ENCODE results near the gene GAPDHS.

Gene GAPDHS

GRCh38 chr19:35561436-35561835, 28.2 kb downstream of the GAPDHS start:
- Histone ChIP-seq H3K36me3 (ENCODE audit: insufficient read depth, low read length) (no peaks in the 10 kb centered on the region), H3K9ac (ENCODE audit: low read depth, low read length) (no peak overlapping the region), H3K9me3 (ENCODE audit: control insufficient read depth, insufficient read depth, low read length) (no peaks in the 10 kb centered on the region), H3K4me1 (ENCODE audit: insufficient read depth, low read length) (no peaks in the 10 kb centered on the region)

DNA sequence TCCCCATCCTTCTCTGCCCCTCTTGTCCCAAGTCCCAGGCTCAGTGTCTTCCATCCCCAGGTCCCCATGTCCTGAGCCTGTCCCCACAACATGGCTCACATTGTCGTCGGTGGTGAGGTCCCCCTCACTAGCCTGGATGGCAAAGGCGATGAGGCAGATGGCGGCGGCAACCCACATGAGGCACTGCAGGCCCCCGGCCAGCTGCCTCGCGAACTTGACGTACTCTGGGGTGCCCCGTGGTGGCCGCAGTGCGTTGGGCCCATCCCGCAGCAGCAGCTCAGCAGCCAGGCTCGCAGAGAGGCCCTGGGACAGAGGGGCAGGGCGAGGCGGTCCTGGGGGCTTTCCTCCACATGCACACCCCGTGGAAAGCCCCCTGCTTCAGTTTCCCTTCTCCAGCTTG, 29.1 kb downstream of the GAPDHS start:
- Histone ChIP-seq H3K9ac (ENCODE audit: low read depth, low read length) (no peak overlapping the region), H3K9me3 (ENCODE audit: control insufficient read depth, insufficient read depth, low read length) (no peaks in the 10 kb centered on the region), H3K36me3 (ENCODE audit: insufficient read depth, low read length) (no peaks in the 10 kb centered on the region), H3K4me1 (ENCODE audit: insufficient read depth, low read length) (no peaks in the 10 kb centered on the region)

DNA sequence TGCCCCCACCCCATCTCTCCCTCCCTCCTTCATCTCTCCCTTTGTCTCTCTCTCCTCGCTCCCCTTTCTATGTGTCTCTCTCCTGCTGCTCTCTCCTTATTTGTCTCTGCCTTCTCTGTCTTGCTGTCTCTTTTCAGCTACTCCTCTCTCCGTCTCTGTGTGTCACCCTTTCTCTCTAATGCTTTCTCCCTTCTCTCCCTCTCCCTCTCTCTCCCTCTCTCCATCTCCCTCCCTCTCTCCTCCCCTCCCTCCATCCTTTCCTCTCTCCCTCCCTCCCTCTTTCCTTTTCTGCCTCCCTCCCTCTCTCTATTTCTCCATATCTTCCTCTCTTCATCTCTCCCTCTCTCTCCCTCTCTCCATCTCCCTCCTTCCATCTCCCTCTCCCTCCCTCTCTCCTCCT, 29.5 kb downstream of the GAPDHS start:
- no peak overlapping the region for H3K9ac ChIP-seq (ENCODE audit: low read depth, low read length)
- no peaks in the 10 kb centered on the region for H3K4me1 ChIP-seq (ENCODE audit: insufficient read depth, low read length)

GRCh38 chr19:35563207-35563829, 30.1 kb downstream of the GAPDHS start, which contains the start of gene ATP4A:
ATP4A (minus strand) TSS chr19:35563658; CDS start chr19:35563629, 29 bp downstream.
- H3K9me3 ChIP-seq (ENCODE audit: control insufficient read depth, insufficient read depth, low read length): no peaks in the 10 kb centered on the region
- no peaks in the 10 kb centered on the region for H3K4me1 ChIP-seq (ENCODE audit: insufficient read depth, low read length)
- H3K36me3 ChIP-seq (ENCODE audit: insufficient read depth, low read length): no peaks in the 10 kb centered on the region
- H3K9ac ChIP-seq (ENCODE audit: low read depth, low read length): no peak within 1 kb of the TSS

More for the DNA sequence above, 29.5 kb downstream of the GAPDHS start:
- Histone ChIP-seq H3K36me3 (ENCODE audit: insufficient read depth, low read length) (no peaks in the 10 kb centered on the region), H3K9me3 (ENCODE audit: control insufficient read depth, insufficient read depth, low read length) (no peaks in the 10 kb centered on the region)

GRCh38 chr19:35565016-35565856, 32.0 kb downstream of the GAPDHS start:
- H3K9ac ChIP-seq (ENCODE audit: low read depth, low read length): no peak overlapping the region

GRCh38 chr19:35566738-35567137, 33.5 kb downstream of the GAPDHS start:
- no peaks in the 10 kb centered on the region for H3K4me1 ChIP-seq (ENCODE audit: insufficient read depth, low read length)
- no peaks in the 10 kb centered on the region for H3K9me3 ChIP-seq (ENCODE audit: control insufficient read depth, insufficient read depth, low read length)
- H3K36me3 ChIP-seq (ENCODE audit: insufficient read depth, low read length): no peaks in the 10 kb centered on the region
- H3K9ac ChIP-seq (ENCODE audit: low read depth, low read length): no peak overlapping the region

More at GRCh38 chr19:35565016-35565856, 32.0 kb downstream of the GAPDHS start:
- no peaks in the 10 kb centered on the region for H3K36me3 ChIP-seq (ENCODE audit: insufficient read depth, low read length)
- H3K4me1 ChIP-seq (ENCODE audit: insufficient read depth, low read length): no peaks in the 10 kb centered on the region
- H3K9me3 ChIP-seq (ENCODE audit: control insufficient read depth, insufficient read depth, low read length): no peaks in the 10 kb centered on the region

DNA sequence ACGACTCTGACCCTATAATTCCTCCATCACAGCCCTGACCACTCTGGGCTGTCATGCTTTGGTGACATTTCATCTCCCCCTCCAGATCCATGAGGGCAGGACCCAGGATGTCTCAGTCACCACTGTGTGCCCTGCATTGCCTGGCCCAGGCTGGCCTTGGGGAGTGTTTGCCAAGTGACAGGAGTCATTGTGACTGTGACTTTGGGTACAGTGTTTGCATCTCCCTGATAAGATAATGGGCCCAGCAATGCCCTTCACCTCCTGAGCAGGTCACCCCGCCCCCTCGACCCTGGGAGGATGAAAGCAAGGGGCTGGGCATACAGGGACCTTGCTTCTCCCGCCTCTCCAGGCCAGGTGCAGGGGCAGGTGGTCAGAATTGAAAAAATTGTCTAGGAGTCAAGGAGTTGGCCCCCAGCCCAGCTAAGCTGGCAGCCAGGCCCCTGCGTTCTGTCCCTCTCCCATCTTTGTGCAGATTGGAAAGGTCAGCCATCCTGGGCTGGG, 36.1 kb downstream of the GAPDHS start:
- Histone ChIP-seq H3K4me1 (ENCODE audit: insufficient read depth, low read length) (no peaks in the 10 kb centered on the region), H3K9me3 (ENCODE audit: control insufficient read depth, insufficient read depth, low read length) (no peaks in the 10 kb centered on the region), H3K9ac (ENCODE audit: low read depth, low read length) (no peak overlapping the region), H3K36me3 (ENCODE audit: insufficient read depth, low read length) (no peaks in the 10 kb centered on the region)

GRCh38 chr19:35571406-35571965, 38.2 kb downstream of the GAPDHS start:
- no peak overlapping the region for H3K9ac ChIP-seq (ENCODE audit: low read depth, low read length)
- no peaks in the 10 kb centered on the region for H3K4me1 ChIP-seq (ENCODE audit: insufficient read depth, low read length)
- no peaks in the 10 kb centered on the region for H3K36me3 ChIP-seq (ENCODE audit: insufficient read depth, low read length)
- H3K9me3 ChIP-seq (ENCODE audit: control insufficient read depth, insufficient read depth, low read length): peaks cover 2% of the 10 kb centered on the region; the same call in 1 of the 2 replicates

GRCh38 chr19:35577918-35578317, 44.7 kb downstream of the GAPDHS start:
- Histone ChIP-seq H3K4me1 (ENCODE audit: insufficient read depth, low read length) (no peaks in the 10 kb centered on the region), H3K9me3 (ENCODE audit: control insufficient read depth, insufficient read depth, low read length) (peaks cover 2% of the 10 kb centered on the region; the same call in 1 of the 2 replicates), H3K9ac (ENCODE audit: low read depth, low read length) (no peak overlapping the region), H3K36me3 (ENCODE audit: insufficient read depth, low read length) (no peaks in the 10 kb centered on the region)

DNA sequence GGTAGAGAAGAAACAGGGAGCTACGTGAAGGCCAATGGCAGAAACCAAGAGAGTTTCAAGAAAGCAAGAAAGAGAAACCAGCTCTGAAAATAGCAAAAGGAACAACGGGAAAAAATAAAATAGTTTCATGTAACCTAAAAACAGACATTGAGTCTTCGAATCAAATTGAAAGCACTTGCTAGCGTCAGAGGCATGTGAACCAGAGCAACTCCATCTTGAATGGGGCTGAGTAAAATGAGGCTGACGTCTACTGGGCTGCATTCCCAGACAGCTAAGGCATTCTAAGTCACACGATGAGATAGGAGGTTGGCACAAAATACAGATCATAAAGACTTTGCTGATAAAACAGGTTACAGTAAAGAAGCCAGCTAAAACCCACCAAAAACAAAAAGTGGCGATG, 45.5 kb downstream of the GAPDHS start:
- no peaks in the 10 kb centered on the region for H3K4me1 ChIP-seq (ENCODE audit: insufficient read depth, low read length)
- H3K9me3 ChIP-seq (ENCODE audit: control insufficient read depth, insufficient read depth, low read length): peaks cover 2% of the 10 kb centered on the region; the same call in 1 of the 2 replicates
- no peak overlapping the region for H3K9ac ChIP-seq (ENCODE audit: low read depth, low read length)
- H3K36me3 ChIP-seq (ENCODE audit: insufficient read depth, low read length): no peaks in the 10 kb centered on the region

GRCh38 chr19:35582760-35583159, 49.5 kb downstream of the GAPDHS start:
- no peak overlapping the region for H3K9ac ChIP-seq (ENCODE audit: low read depth, low read length)
- no peaks in the 10 kb centered on the region for H3K4me1 ChIP-seq (ENCODE audit: insufficient read depth, low read length)
- no peaks in the 10 kb centered on the region for H3K9me3 ChIP-seq (ENCODE audit: control insufficient read depth, insufficient read depth, low read length)
- H3K36me3 ChIP-seq (ENCODE audit: insufficient read depth, low read length): no peaks in the 10 kb centered on the region

DNA sequence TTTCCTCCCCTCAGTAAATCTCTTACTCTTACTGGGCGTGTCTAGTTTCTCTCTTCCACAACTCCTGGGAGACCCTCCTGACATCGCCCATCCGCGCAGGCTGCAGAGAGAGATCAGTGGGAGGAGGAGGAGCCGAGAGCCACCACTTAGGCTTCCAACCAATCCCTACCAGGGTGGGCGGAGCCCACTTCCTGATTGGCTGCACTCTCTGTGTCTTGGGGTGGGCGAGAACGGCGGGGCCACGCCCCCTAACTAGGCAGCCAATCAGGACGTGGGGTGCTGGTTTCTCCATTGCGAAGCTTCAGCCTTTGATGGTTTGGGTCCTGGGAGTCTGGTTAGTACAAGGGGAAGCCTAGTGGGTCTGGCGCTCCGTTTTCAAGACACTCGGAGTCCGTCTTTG, 52.6 kb downstream of the GAPDHS start, which contains the start of gene PMIS2:
Gene PMIS2, plus strand, starts transcription at position 326 of the 400 bp plus-strand sequence. CDS start 87 bp downstream, outside the sequence.
- Histone ChIP-seq H3K36me3 (ENCODE audit: insufficient read depth, low read length) (no peaks in the 10 kb centered on the region), H3K4me1 (ENCODE audit: insufficient read depth, low read length) (no peaks in the 10 kb centered on the region), H3K9ac (ENCODE audit: low read depth, low read length) (no peak within 1 kb of the TSS; the same call in 1 of the 2 replicates), H3K9me3 (ENCODE audit: control insufficient read depth, insufficient read depth, low read length) (no peaks in the 10 kb centered on the region)

GRCh38 chr19:35587321-35587720, 54.1 kb downstream of the GAPDHS start:
- H3K9ac ChIP-seq (ENCODE audit: low read depth, low read length): no peak overlapping the region
- no peaks in the 10 kb centered on the region for H3K9me3 ChIP-seq (ENCODE audit: control insufficient read depth, insufficient read depth, low read length)
- H3K4me1 ChIP-seq (ENCODE audit: insufficient read depth, low read length): no peaks in the 10 kb centered on the region
- H3K36me3 ChIP-seq (ENCODE audit: insufficient read depth, low read length): no peaks in the 10 kb centered on the region

DNA sequence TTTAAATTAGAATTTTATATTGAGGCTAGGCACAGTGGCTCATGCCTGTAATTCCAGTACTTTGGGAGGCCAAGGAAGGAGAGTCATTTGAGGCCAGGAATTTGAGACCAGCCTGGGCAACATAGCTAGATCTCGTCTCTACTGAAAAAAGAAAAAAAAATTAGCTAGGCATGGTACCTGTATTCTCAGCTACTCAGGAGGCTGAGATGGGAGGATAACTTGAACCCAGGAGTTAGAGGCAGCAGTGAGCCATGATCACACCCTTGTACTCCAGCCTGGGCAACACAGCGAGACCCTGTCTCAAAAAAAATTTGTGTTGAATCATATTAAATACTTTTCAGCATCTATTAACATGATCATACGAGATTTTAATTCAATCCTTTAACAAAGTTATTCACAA, 57.6 kb downstream of the GAPDHS start:
- Histone ChIP-seq H3K36me3 (ENCODE audit: insufficient read depth, low read length) (no peaks in the 10 kb centered on the region), H3K9me3 (ENCODE audit: control insufficient read depth, insufficient read depth, low read length) (no peaks in the 10 kb centered on the region), H3K4me1 (ENCODE audit: insufficient read depth, low read length) (no peaks in the 10 kb centered on the region), H3K9ac (ENCODE audit: low read depth, low read length) (no peak overlapping the region)
